HepG2 (cell line): ENCODE results near the gene EIF5A. TPM values are rescaled to one million over a fixed set of nuclear protein-coding genes. Genes with fewer than 3 reads are reported as not detected.

Experiments
- ARNT2 ChIP-seq: sonication (generic); formaldehyde crosslinking; IDR thresholded peaks from 2 replicates; pipeline ENCODE4 v1.8.0; 2022; ENCODE audit warnings: mild to moderate bottlenecking, low read depth, missing genetic modification reagents, moderate library complexity
- CBX5 ChIP-seq: sonication (generic); formaldehyde crosslinking; IDR thresholded peaks from 2 replicates; pipeline ENCODE4 v1.4.0; 2020; ENCODE audit warnings: missing genetic modification reagents, borderline replicate concordance
- HHEX ChIP-seq: IDR thresholded peaks from 2 replicates; pipeline ENCODE4 v1.6.1; 2016; ENCODE audit warnings: control low read depth
- KLF6 ChIP-seq: IDR thresholded peaks from 2 replicates; pipeline ENCODE4 v1.8.0; 2016; ENCODE audit warnings: missing biosample characterization, missing genetic modification reagents
- NFKBIZ ChIP-seq: IDR thresholded peaks from 2 replicates; pipeline ENCODE4 v1.6.1; 2018; ENCODE audit warnings: missing genetic modification reagents, missing compliant biosample characterization
- PAXIP1 ChIP-seq: sonication (generic); formaldehyde crosslinking; conservative IDR thresholded peaks from 2 replicates; pipeline ENCODE4 v1.4.0; 2020; ENCODE audit warnings: mild to moderate bottlenecking, missing genetic modification reagents, moderate library complexity
- SAP130 ChIP-seq: IDR thresholded peaks from 2 replicates; pipeline ENCODE4 v1.6.1; 2016; ENCODE audit warnings: low read depth
- ZNF160 ChIP-seq: sonication (generic); formaldehyde crosslinking; IDR thresholded peaks from 2 replicates; pipeline ENCODE4 v1.8.0; 2022; ENCODE audit warnings: mild to moderate bottlenecking, inconsistent platforms, missing genetic modification reagents
- ZNF276 ChIP-seq: sonication (generic); formaldehyde crosslinking; IDR thresholded peaks from 2 replicates; pipeline ENCODE4 v1.4.0; 2020; ENCODE audit warnings: mild to moderate bottlenecking, low read depth, missing genetic modification reagents
- polyA plus RNA-seq, 8 experiments: library from polyadenylated mRNA; depleted of rRNA in 3 of 8; stranded (reverse) in 7 of 8; unstranded in 1 of 8; fragments of >200 nt; fragmentation: Illumina TruSeq in 4 of 8; extraction: Trizol in 4 of 8; gene quantifications; 2 replicates each; pipeline versions ENCODE4 v1.2.1 to v1.2.3, GENCODE V29; 2011 to 2016; ENCODE audit warnings: low read depth in 4 of 8, missing spikeins in 1 of 8, mixed read lengths in 1 of 8; ENCODE audit not compliant: insufficient read depth in 1 of 8
- total RNA-seq, 5 experiments: library from RNA; depleted of rRNA; stranded (reverse); fragments of >200 nt; fragmentation: Illumina TruSeq; extraction: Trizol; gene quantifications; 2 replicates each; pipeline ENCODE4 v1.2.3, GENCODE V29; 2016; ENCODE audit warnings: low read depth in 1 of 5
- TF ChIP-seq, protein P1 (sequence below): sonication (generic); formaldehyde crosslinking; IDR thresholded peaks from 2 replicates; pipeline ENCODE4 v1.4.0; 2020; ENCODE audit warnings: missing genetic modification reagents, borderline replicate concordance
- TF ChIP-seq, protein P2 (sequence below): IDR thresholded peaks from 2 replicates; pipeline ENCODE4 v1.6.1; 2012; ENCODE audit warnings: inconsistent platforms
- TF ChIP-seq, protein P3 (sequence below): sonication (generic); formaldehyde crosslinking; IDR thresholded peaks from 2 replicates; pipeline ENCODE4 v1.4.0; 2020; ENCODE audit warnings: missing genetic modification reagents, borderline replicate concordance
- TF ChIP-seq, protein P4 (sequence below): sonication (generic); formaldehyde crosslinking; IDR thresholded peaks from 2 replicates; pipeline ENCODE4 v1.4.0; 2020; ENCODE audit warnings: missing genetic modification reagents

The EIF5A gene
- total and polyA plus RNA-seq, 2 of the 13 experiments (the other 11 are each of a cell fraction or from before 2014, with no cell fraction given) = 319 to 337 TPM

GRCh38 chr17:7296189-7296861 lies 11.1 kb upstream of the EIF5A start (continued):
- TF ChIP-seq, protein P1, sequence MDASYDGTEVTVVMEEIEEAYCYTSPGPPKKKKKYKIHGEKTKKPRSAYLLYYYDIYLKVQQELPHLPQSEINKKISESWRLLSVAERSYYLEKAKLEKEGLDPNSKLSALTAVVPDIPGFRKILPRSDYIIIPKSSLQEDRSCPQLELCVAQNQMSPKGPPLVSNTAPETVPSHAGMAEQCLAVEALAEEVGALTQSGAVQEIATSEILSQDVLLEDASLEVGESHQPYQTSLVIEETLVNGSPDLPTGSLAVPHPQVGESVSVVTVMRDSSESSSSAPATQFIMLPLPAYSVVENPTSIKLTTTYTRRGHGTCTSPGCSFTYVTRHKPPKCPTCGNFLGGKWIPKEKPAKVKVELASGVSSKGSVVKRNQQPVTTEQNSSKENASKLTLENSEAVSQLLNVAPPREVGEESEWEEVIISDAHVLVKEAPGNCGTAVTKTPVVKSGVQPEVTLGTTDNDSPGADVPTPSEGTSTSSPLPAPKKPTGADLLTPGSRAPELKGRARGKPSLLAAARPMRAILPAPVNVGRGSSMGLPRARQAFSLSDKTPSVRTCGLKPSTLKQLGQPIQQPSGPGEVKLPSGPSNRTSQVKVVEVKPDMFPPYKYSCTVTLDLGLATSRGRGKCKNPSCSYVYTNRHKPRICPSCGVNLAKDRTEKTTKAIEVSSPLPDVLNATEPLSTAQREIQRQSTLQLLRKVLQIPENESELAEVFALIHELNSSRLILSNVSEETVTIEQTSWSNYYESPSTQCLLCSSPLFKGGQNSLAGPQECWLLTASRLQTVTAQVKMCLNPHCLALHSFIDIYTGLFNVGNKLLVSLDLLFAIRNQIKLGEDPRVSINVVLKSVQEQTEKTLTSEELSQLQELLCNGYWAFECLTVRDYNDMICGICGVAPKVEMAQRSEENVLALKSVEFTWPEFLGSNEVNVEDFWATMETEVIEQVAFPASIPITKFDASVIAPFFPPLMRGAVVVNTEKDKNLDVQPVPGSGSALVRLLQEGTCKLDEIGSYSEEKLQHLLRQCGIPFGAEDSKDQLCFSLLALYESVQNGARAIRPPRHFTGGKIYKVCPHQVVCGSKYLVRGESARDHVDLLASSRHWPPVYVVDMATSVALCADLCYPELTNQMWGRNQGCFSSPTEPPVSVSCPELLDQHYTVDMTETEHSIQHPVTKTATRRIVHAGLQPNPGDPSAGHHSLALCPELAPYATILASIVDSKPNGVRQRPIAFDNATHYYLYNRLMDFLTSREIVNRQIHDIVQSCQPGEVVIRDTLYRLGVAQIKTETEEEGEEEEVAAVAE (CRISPR knock-in tag) = no peak
- TF ChIP-seq HHEX (CRISPR knock-in tag) (no peak), CBX5 (CRISPR knock-in tag) (no peak), ZNF276 (CRISPR knock-in tag) (no peak; the same call in 1 of the 2 replicates), NFKBIZ (CRISPR knock-in tag) (0 out of 2 replicates have a peak, but pooled peaks have one; percentile 36), KLF6 (CRISPR knock-in tag) (peak; percentile 79; the same call in 1 of the 2 replicates), ARNT2 (CRISPR knock-in tag) (0 out of 2 replicates have a peak, but pooled peaks have one; percentile 33), PAXIP1 (CRISPR knock-in tag) (no peak; the same call in 1 of the 2 replicates), ZNF160 (CRISPR knock-in tag) (no peak), SAP130 (CRISPR knock-in tag) (peak; percentile 80)
- TF ChIP-seq, protein P2, sequence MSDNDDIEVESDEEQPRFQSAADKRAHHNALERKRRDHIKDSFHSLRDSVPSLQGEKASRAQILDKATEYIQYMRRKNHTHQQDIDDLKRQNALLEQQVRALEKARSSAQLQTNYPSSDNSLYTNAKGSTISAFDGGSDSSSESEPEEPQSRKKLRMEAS = peak; percentile 96
- TF ChIP-seq, protein P3, sequence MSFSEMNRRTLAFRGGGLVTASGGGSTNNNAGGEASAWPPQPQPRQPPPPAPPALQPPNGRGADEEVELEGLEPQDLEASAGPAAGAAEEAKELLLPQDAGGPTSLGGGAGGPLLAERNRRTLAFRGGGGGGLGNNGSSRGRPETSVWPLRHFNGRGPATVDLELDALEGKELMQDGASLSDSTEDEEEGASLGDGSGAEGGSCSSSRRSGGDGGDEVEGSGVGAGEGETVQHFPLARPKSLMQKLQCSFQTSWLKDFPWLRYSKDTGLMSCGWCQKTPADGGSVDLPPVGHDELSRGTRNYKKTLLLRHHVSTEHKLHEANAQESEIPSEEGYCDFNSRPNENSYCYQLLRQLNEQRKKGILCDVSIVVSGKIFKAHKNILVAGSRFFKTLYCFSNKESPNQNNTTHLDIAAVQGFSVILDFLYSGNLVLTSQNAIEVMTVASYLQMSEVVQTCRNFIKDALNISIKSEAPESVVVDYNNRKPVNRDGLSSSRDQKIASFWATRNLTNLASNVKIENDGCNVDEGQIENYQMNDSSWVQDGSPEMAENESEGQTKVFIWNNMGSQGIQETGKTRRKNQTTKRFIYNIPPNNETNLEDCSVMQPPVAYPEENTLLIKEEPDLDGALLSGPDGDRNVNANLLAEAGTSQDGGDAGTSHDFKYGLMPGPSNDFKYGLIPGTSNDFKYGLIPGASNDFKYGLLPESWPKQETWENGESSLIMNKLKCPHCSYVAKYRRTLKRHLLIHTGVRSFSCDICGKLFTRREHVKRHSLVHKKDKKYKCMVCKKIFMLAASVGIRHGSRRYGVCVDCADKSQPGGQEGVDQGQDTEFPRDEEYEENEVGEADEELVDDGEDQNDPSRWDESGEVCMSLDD (CRISPR knock-in tag) = 0 out of 2 replicates have a peak, but pooled peaks have one; percentile 28
- TF ChIP-seq, protein P4, sequence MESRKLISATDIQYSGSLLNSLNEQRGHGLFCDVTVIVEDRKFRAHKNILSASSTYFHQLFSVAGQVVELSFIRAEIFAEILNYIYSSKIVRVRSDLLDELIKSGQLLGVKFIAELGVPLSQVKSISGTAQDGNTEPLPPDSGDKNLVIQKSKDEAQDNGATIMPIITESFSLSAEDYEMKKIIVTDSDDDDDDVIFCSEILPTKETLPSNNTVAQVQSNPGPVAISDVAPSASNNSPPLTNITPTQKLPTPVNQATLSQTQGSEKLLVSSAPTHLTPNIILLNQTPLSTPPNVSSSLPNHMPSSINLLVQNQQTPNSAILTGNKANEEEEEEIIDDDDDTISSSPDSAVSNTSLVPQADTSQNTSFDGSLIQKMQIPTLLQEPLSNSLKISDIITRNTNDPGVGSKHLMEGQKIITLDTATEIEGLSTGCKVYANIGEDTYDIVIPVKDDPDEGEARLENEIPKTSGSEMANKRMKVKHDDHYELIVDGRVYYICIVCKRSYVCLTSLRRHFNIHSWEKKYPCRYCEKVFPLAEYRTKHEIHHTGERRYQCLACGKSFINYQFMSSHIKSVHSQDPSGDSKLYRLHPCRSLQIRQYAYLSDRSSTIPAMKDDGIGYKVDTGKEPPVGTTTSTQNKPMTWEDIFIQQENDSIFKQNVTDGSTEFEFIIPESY (CRISPR knock-in tag) = peak; percentile 42; the same call in 1 of the 2 replicates
